Body of pancreas (tissue), 4 donors: ENCODE results near the gene CDKN1C.

Experiments
- CTCF ChIP-seq, 7 experiments: fragments of 450-650 bp in 4 of 7; fragments of 200-600 bp in 3 of 7; sonication (generic) in 3 of 7; IDR thresholded peaks; one replicate each; pipeline ENCODE4 v1.5.1; 2016 to 2019; ENCODE audit warnings: antibody characterized with exemption in 7 of 7
- POLR2A ChIP-seq, 3 donors: fragments of 450-650 bp; IDR thresholded peaks; one replicate each; pipeline ENCODE4 v1.6.1; 2016; ENCODE audit warnings: antibody characterized with exemption in 3 of 3, mild to moderate bottlenecking in 2 of 3

- no peak for TF ChIP-seq CTCF (IDR thresholded peaks at IDR 0.05)
- no peak for TF ChIP-seq POLR2A (IDR thresholded peaks at IDR 0.05)
Measured at GRCh38 chr11:2833716-2834502, 51.7 kb downstream of the CDKN1C start.
